HG03097 (cell line): ENCODE results near the gene CBFA2T2.
"Not testable (repeated sequence)": the region's sequence is repeated elsewhere in the genome, so short reads cannot be mapped to it uniquely, and the experiment has no call there.

Experiments used
- ATAC-seq: cut with Tn5 transposase; IDR thresholded peaks from one replicate; pipeline ENCODE4 v1.9.1; 2021; ENCODE audit not compliant: unreplicated experiment, low FRiP score

CBFA2T2 gene

GRCh38 chr20:33470457-33470856 lies 19.4 kb upstream of the CBFA2T2 start:
- ATAC-seq: no peak

GRCh38 chr20:33470866-33471265 lies 19.0 kb upstream of the CBFA2T2 start:
- ATAC-seq: no peak

GRCh38 chr20:33472868-33473435 lies 16.9 kb upstream of the CBFA2T2 start:
- no peak for ATAC-seq

- ATAC-seq: no peak
Measured at GRCh38 chr20:33474097-33474873, 15.6 kb upstream of the CBFA2T2 start.

GRCh38 chr20:33474963-33475362 lies 14.9 kb upstream of the CBFA2T2 start:
- ATAC-seq: no peak

- ATAC-seq: no peak
Measured at GRCh38 chr20:33475381-33476152, 14.3 kb upstream of the CBFA2T2 start.

GRCh38 chr20:33477386-33478234 lies 12.3 kb upstream of the CBFA2T2 start:
- ATAC-seq: no peak

- ATAC-seq: no peak
Measured at GRCh38 chr20:33480048-33480447, 9.8 kb upstream of the CBFA2T2 start.

- no peak for ATAC-seq
Measured at GRCh38 chr20:33481431-33481941, 8.4 kb upstream of the CBFA2T2 start.

- ATAC-seq: no peak
Measured at GRCh38 chr20:33482581-33482980, 7.3 kb upstream of the CBFA2T2 start.

GRCh38 chr20:33483186-33483585 lies 6.7 kb upstream of the CBFA2T2 start:
- not testable (repeated sequence) for ATAC-seq

- ATAC-seq: no peak
Measured at GRCh38 chr20:33488201-33488600, 1.7 kb upstream of the CBFA2T2 start.

- ATAC-seq: not testable (repeated sequence)
Measured at GRCh38 chr20:33488661-33489494, 1.0 kb upstream of the CBFA2T2 start.

- peak; percentile 85 for ATAC-seq
Measured at GRCh38 chr20:33489495-33490022, 337 bp upstream of the CBFA2T2 start.

GRCh38 chr20:33490934-33491656 lies 1.2 kb downstream of the CBFA2T2 start:
- no peak for ATAC-seq

- ATAC-seq: no peak
Measured at GRCh38 chr20:33493076-33493766, 3.3 kb downstream of the CBFA2T2 start.

- ATAC-seq: not testable (repeated sequence)
Measured at GRCh38 chr20:33496776-33497175, 6.9 kb downstream of the CBFA2T2 start.

- ATAC-seq: no peak
Measured at GRCh38 chr20:33499355-33499754, 9.5 kb downstream of the CBFA2T2 start.
